Measurements from ENCODE around the gene TM9SF3.

DNA sequence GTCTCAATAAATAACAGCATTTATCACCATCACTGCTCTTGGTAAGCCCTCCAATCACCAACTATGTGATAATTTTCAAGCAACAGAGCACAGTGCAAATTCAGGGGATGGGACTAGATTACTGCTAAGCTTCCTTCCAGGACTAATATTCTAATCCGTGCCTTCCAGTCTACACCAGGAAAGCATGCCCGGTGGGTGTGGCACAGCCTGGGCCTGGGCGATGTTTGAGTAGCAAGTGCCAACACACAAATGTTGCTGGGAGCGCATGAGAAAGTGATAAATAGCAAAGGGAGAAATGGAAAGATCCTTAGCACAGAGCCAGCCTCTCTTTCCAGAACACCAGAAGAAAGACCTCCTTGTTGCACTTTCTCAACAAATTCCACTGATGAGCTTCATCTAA, 13.5 kb upstream of the TM9SF3 start:
- TF ChIP-seq, protein P1, sequence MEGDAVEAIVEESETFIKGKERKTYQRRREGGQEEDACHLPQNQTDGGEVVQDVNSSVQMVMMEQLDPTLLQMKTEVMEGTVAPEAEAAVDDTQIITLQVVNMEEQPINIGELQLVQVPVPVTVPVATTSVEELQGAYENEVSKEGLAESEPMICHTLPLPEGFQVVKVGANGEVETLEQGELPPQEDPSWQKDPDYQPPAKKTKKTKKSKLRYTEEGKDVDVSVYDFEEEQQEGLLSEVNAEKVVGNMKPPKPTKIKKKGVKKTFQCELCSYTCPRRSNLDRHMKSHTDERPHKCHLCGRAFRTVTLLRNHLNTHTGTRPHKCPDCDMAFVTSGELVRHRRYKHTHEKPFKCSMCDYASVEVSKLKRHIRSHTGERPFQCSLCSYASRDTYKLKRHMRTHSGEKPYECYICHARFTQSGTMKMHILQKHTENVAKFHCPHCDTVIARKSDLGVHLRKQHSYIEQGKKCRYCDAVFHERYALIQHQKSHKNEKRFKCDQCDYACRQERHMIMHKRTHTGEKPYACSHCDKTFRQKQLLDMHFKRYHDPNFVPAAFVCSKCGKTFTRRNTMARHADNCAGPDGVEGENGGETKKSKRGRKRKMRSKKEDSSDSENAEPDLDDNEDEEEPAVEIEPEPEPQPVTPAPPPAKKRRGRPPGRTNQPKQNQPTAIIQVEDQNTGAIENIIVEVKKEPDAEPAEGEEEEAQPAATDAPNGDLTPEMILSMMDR (conservative IDR thresholded peaks at IDR 0.05; ENCODE audit: low read depth, low read length) = no peak
- TF ChIP-seq POLR2A (IDR thresholded peaks at IDR 0.05; ENCODE audit: low read depth, low read length) (no peak), FOS (IDR thresholded peaks at IDR 0.05; ENCODE audit: low read depth, low read length) (no peak), RFX5 (IDR thresholded peaks at IDR 0.05; ENCODE audit: low read depth, low read length) (no peak), RCOR1 (IDR thresholded peaks at IDR 0.05; ENCODE audit: insufficient replicate concordance, low read length) (no peak)
